Liver (tissue), 3 donors: ENCODE data around the gene SGPP2.

ENCODE experiments used
- GABPA ChIP-seq, 2 donors: IDR thresholded peaks in 1 of 2; conservative IDR thresholded peaks in 1 of 2; 2 replicates each; pipeline ENCODE4 v1.6.1; 2016; ENCODE audit warnings: antibody characterized with exemption in 2 of 2, mild to moderate bottlenecking in 1 of 2, moderate library complexity in 1 of 2
- REST ChIP-seq: IDR thresholded peaks from 2 replicates; pipeline ENCODE4 v1.6.1; 2016; ENCODE audit warnings: antibody characterized with exemption, mild to moderate bottlenecking
- YY1 ChIP-seq: IDR thresholded peaks from 2 replicates; pipeline ENCODE4 v1.6.1; 2016; ENCODE audit warnings: antibody characterized with exemption, mild to moderate bottlenecking
- TF ChIP-seq, protein P1 (sequence below): fragments of 150-350 bp; IDR thresholded peaks from 2 replicates; pipeline ENCODE4 v1.5.1; 2017; ENCODE audit warnings: improper control_type of control experiment, low read depth, low read length; ENCODE audit not compliant: missing input control
- donor health status: healthy.
- donor health status: healthy.

GRCh38 chr2:222480497-222480896 lies 56.2 kb downstream of the SGPP2 start:
- TF ChIP-seq YY1 (no peak), REST (no peak), GABPA (IDR thresholded peaks at IDR 0.05 in 1 of 2, conservative IDR thresholded peaks at IDR 0.05 in 1 of 2) (no peak)
- TF ChIP-seq, protein P1, sequence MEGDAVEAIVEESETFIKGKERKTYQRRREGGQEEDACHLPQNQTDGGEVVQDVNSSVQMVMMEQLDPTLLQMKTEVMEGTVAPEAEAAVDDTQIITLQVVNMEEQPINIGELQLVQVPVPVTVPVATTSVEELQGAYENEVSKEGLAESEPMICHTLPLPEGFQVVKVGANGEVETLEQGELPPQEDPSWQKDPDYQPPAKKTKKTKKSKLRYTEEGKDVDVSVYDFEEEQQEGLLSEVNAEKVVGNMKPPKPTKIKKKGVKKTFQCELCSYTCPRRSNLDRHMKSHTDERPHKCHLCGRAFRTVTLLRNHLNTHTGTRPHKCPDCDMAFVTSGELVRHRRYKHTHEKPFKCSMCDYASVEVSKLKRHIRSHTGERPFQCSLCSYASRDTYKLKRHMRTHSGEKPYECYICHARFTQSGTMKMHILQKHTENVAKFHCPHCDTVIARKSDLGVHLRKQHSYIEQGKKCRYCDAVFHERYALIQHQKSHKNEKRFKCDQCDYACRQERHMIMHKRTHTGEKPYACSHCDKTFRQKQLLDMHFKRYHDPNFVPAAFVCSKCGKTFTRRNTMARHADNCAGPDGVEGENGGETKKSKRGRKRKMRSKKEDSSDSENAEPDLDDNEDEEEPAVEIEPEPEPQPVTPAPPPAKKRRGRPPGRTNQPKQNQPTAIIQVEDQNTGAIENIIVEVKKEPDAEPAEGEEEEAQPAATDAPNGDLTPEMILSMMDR: no peak
